ENCODE data around the gene B3GNT3.

B3GNT3 gene

DNA sequence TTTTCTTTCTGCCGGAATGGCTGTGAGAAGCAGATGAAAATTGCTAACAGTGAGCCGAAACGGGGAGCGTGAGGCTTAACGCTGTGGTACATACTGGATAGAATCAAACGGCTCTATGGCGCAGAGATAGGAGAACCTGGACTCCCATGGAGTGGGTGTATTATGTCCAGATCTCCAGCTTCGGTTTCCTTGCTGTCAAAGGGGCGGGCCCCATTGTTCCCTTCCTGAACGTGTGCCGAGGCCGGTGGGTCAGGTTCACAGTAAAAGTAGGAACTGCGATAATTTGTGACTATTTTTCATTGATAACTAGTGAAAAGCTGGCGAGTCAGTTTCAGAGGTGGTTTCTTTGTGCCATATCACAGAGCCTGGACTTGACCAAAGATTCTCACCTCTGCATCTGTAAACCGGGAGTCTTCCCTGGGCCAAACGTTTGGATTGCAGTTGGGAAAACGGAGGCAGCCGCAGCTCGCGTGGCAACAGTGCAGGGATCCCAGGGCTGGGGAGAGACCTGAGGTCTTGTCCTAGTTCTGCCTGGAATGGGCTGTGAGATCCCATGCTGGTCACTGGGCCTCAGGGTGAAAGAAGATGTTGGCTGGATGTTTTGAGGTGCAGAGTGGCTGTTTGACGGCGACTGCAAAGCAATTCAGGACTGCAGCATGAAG is 65.5 kb downstream of the B3GNT3 start:
- DNase-seq (ENCODE audit: low read depth in 2 of 2), result no peak

DNA sequence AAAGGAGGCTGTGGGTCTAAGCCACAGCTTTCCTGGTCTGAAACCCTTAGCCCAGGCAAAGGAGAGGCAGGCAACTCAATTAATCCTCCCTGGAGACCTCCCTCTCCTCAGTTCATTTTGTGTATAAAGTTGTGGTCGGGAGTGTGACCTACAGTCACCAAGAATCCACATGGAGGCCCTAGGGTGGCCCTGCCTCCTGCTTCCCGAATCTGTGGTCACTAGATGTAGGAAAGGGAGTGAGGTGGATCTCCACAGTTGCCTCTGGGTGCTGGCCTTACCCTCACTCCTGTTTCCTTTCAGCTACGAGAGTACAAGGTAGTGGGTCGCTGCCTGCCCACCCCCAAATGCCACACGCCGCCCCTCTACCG is 66.0 kb downstream of the B3GNT3 start:
- DNase-seq (ENCODE audit: low read depth in 2 of 2), result no peak

DNA sequence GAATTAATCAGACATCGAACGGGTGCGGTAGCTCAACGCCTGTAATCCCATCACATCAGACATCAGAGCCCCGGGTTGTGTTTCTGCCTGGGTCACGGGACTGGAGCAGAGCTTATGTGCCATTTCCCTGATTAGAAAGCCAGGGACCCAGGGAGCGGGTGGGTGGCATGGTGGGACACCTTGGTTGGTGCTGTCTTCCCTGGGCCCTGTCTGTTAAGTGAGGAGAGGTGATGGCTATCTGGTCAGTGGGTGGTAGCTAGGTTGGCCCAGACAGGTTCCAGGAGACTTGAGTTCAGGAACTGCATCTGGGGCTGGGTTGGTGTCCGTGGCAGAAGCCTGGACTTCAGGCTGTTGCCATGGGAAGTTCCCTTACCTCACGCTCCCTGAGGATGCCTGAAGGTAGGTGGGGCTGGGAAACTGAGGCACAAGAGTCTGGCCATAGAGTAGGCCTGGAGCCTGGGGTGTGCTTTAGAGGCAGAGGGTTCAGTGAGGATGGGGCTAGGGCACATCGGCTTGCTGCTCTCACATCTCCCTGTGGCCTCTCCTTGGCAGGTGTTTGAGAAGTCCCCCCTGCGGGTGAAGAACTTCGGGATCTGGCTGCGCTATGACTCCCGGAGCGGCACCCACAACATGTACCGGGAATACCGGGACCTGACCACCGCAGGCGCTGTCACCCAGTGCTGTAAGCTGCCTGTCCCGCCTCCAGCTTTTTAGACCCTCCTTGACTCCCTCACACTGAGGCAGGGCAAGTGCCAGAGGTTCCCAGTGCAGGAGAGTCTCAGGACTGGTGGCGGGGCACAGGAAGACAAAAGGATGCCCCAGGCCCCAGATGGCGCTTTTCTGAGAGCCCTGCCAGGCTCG is 66.8 kb downstream of the B3GNT3 start:
- no peak for DNase-seq (ENCODE audit: low read depth in 2 of 2)

DNA sequence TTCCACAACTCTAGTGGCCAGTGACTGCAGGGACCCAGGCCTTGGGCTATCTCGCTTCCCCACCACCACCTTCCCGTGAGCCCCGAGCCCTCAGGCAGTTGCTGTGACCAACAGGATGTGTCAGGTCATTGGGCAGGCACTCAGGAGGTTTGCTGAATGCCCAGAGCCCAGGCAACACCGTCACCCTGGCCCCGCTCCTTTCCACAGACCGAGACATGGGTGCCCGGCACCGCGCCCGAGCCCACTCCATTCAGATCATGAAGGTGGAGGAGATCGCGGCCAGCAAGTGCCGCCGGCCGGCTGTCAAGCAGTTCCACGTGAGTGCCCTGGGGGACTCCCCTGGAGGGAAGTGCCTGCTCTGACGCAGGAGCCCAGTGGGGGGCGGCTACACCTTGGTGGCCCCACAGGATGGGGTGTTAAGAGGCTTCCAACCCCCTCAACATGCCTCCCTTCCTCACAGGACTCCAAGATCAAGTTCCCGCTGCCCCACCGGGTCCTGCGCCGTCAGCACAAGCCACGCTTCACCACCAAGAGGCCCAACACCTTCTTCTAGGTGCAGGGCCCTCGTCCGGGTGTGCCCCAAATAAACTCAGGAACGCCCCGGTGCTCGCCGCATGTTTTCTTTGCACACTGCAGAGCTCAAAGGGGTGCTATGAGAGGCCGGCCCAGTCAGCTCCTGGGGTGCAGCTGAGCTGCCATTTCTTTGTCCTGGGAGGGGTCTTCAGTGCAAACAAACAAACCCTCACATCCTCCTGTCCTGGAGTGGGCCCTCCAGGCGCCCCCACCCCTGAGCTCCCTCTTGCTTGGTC is 68.0 kb downstream of the B3GNT3 start:
- DNase-seq (ENCODE audit: low read depth in 2 of 2), result no peak

Data from stimulated activated CD4-positive, alpha-beta T cell treated with anti-CD3 and anti-CD28 coated beads, Interleukin-1b, Interleukin-23, amount 100 ng/mL, for 4 hours (primary cell).